Loucy (cell line): ENCODE data around the gene RASGRP2.

Source experiments
- H2AFZ ChIP-seq: fragments of 200-600 bp; sonication (generic); 2 replicates; pipeline ENCODE4 v1.6.0; 2016; ENCODE audit warnings: antibody characterized with exemption, mild to moderate bottlenecking, low read length, moderate library complexity
- H3F3A ChIP-seq: fragments of 200-600 bp; 2 replicates; pipeline ENCODE4 v1.6.0; 2016; ENCODE audit warnings: antibody characterized with exemption, low read depth, mild to moderate bottlenecking
- H3K27me3 ChIP-seq: fragments of 200-600 bp; sonication (generic); 2 replicates; pipeline ENCODE4 v1.6.1; 2014; ENCODE audit warnings: low read length, mild to moderate bottlenecking; ENCODE audit not compliant: insufficient read depth, poor library complexity, severe bottlenecking
- H3K36me3 ChIP-seq: fragments of 200-600 bp; sonication (generic); 2 replicates; pipeline ENCODE4 v1.6.1; 2016; ENCODE audit warnings: low read length; ENCODE audit not compliant: insufficient read depth
- H3K4me1 ChIP-seq: fragments of 200-600 bp; sonication (generic); 2 replicates; pipeline ENCODE4 v1.5.1; 2014; ENCODE audit warnings: low read length, mild to moderate bottlenecking; ENCODE audit not compliant: insufficient read depth, poor library complexity, severe bottlenecking
- H3K4me2 ChIP-seq: fragments of 200-600 bp; sonication (generic); 2 replicates; pipeline ENCODE4 v1.6.0; 2014; ENCODE audit warnings: antibody characterized with exemption, low read length, low read depth, mild to moderate bottlenecking; ENCODE audit not compliant: poor library complexity, severe bottlenecking
- H3K4me3 ChIP-seq: fragments of 200-600 bp; sonication (generic); 2 replicates; pipeline ENCODE4 v1.5.1; 2014; ENCODE audit warnings: low read length, mild to moderate bottlenecking, mixed read lengths; ENCODE audit not compliant: poor library complexity, severe bottlenecking
- H3K79me2 ChIP-seq: fragments of 200-600 bp; sonication (generic); 2 replicates; pipeline ENCODE4 v1.6.1; 2014; ENCODE audit warnings: low read length; ENCODE audit not compliant: insufficient read depth
- H3K9ac ChIP-seq: fragments of 200-600 bp; sonication (generic); 2 replicates; pipeline ENCODE4 v1.6.0; 2014; ENCODE audit warnings: mild to moderate bottlenecking, low read depth, low read length, moderate library complexity; ENCODE audit not compliant: poor library complexity, severe bottlenecking
- H3K9me2 ChIP-seq: fragments of 200-600 bp; sonication (generic); replicated peaks from 2 replicates; pipeline ENCODE4 v1.6.1; 2016; ENCODE audit warnings: low read depth, low read length, mixed read lengths
- H3K9me3 ChIP-seq: fragments of 200-600 bp; sonication (generic); 2 replicates; pipeline ENCODE4 v1.6.1; 2014; ENCODE audit warnings: mild to moderate bottlenecking, antibody characterized with exemption, low read length, low read depth; ENCODE audit not compliant: insufficient read depth
- H4K20me1 ChIP-seq: fragments of 200-600 bp; sonication (generic); 2 replicates; pipeline ENCODE4 v1.6.0; 2014; ENCODE audit warnings: antibody characterized with exemption, low read length, mild to moderate bottlenecking; ENCODE audit not compliant: insufficient read depth, poor library complexity, severe bottlenecking
- CTCF ChIP-seq: fragments of 200-600 bp; sonication (generic); conservative IDR thresholded peaks from 2 replicates; pipeline ENCODE4 v1.5.1; 2014; ENCODE audit warnings: mild to moderate bottlenecking, antibody characterized with exemption, low read length
- EZH2phosphoT487 ChIP-seq: fragments of 200-600 bp; IDR thresholded peaks from 2 replicates; pipeline ENCODE4 v1.6.1; 2018; ENCODE audit warnings: antibody characterized with exemption, mild to moderate bottlenecking, moderate library complexity, borderline replicate concordance

RASGRP2 gene

GRCh38 chr11:64752175-64752970 lies 8.4 kb upstream of the RASGRP2 start:
- no peak overlapping the region for H3K4me2 ChIP-seq
- H3K9me3 ChIP-seq = no peaks in the 10 kb centered on the region
- H3K9ac ChIP-seq = no peak overlapping the region
- H3K9me2 ChIP-seq = no peaks in the 10 kb centered on the region
- TF ChIP-seq EZH2phosphoT487 = no peak
- TF ChIP-seq CTCF = no peak
- H3F3A ChIP-seq = no peaks in the 10 kb centered on the region
- H3K4me1 ChIP-seq = no peaks in the 10 kb centered on the region
- H2AFZ ChIP-seq = no peak overlapping the region
- no peaks in the 10 kb centered on the region for H3K27me3 ChIP-seq
- H3K4me3 ChIP-seq = no peak overlapping the region
- no peaks in the 10 kb centered on the region for H3K36me3 ChIP-seq
- no peaks in the 10 kb centered on the region for H4K20me1 ChIP-seq
- H3K79me2 ChIP-seq = no peaks in the 10 kb centered on the region

GRCh38 chr11:64751580-64751979 lies 7.6 kb upstream of the RASGRP2 start:
- no peaks in the 10 kb centered on the region for H3K79me2 ChIP-seq
- H2AFZ ChIP-seq = no peak overlapping the region
- H3K27me3 ChIP-seq = no peaks in the 10 kb centered on the region
- no peak overlapping the region for H3K4me2 ChIP-seq
- H3K4me3 ChIP-seq = no peak overlapping the region
- H4K20me1 ChIP-seq = no peaks in the 10 kb centered on the region
- H3K9ac ChIP-seq = no peak overlapping the region
- H3K4me1 ChIP-seq = peaks cover 7% of the 10 kb centered on the region
- no peaks in the 10 kb centered on the region for H3F3A ChIP-seq
- no peak for TF ChIP-seq EZH2phosphoT487
- TF ChIP-seq CTCF = no peak
- no peaks in the 10 kb centered on the region for H3K9me3 ChIP-seq
- H3K36me3 ChIP-seq = no peaks in the 10 kb centered on the region
- H3K9me2 ChIP-seq = no peaks in the 10 kb centered on the region

GRCh38 chr11:64751136-64751535 lies 7.2 kb upstream of the RASGRP2 start:
- no peak overlapping the region for H2AFZ ChIP-seq
- TF ChIP-seq EZH2phosphoT487 (no peak), CTCF (no peak)

More at GRCh38 chr11:64751136-64751535, 7.2 kb upstream of the RASGRP2 start:
- H3K36me3 ChIP-seq = no peaks in the 10 kb centered on the region
- H3K4me2 ChIP-seq = no peak overlapping the region
- no peaks in the 10 kb centered on the region for H3K9me3 ChIP-seq
- no peaks in the 10 kb centered on the region for H3K79me2 ChIP-seq
- H4K20me1 ChIP-seq = no peaks in the 10 kb centered on the region
- no peaks in the 10 kb centered on the region for H3K9me2 ChIP-seq
- no peaks in the 10 kb centered on the region for H3F3A ChIP-seq
- H3K4me1 ChIP-seq = peaks cover 11% of the 10 kb centered on the region
- no peaks in the 10 kb centered on the region for H3K27me3 ChIP-seq
- H3K4me3 ChIP-seq = no peak overlapping the region
- H3K9ac ChIP-seq = no peak overlapping the region
